HPDE6-E6E7 (cell line): Measurements from ENCODE around the gene NEGR1.

Experiments used
- DNase-seq: peaks from one replicate; pipeline ENCODE4 v3.0.0; 2011; ENCODE audit warnings: missing footprints; ENCODE audit errors: extremely low spot score

Gene NEGR1

DNA sequence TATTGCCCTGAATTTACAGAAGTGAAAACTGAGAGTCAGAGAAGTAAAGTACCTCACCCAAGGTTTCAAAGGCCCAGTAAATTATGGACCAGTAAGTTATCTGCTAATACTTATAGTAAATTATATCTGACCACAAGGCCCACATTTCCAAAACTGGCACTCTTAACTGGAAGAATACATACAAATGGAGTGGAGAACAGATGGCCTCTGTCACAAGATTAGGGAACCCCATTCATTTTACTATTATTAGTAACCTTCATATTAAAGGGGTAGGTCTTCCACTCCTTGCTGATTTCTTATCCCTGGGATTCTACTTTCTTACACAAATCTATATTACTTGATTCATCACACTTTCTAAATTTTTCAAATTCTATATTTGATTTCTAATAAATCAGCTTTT lies 588.8 kb downstream of the NEGR1 start:
- no peak for DNase-seq

- no peak for DNase-seq
These were observed 592.7 kb downstream of the NEGR1 start for GRCh38 chr1:71689635-71690034.

DNA sequence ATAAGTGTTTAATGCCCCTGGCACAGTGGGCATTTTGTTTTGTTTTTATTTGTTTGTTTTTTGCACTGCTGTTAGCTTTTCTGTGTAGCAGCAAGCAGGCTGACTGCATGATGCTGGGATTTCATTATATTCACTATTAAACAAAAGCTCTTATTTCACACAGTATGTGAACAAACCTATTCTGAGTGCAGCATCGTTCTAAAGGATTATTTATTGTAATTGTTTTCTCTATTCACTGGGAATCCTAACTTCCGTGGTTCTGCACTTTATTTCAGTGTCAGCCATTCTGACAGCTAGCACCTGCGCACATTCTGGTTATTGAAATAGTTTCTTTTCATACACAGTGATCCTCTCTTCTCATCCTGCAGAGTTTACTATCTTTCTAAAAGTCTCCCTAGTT lies 595.0 kb downstream of the NEGR1 start:
- DNase-seq: no peak

GRCh38 chr1:71676979-71677925 lies 605.1 kb downstream of the NEGR1 start:
- no peak for DNase-seq

DNA sequence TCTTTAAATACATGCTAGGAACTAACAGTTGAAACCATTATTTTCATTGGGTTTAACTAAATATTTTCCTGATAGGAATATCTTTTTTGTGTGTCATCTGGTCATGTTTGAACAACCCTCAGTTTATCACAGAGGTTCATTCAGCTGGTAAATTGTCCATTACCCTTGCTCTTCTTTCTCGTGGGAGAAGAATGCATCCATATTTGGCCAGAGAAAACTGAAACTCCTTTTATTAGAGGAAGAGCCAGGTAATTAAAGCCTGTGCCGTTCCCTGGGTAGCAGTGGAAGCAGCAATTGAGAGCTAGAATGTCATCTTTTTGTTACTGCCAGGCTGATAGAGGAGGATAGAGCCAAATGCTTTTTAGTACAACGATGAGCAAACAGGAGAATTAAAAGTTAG lies 614.3 kb downstream of the NEGR1 start:
- no peak for DNase-seq

- no peak for DNase-seq
These were observed 615.1 kb downstream of the NEGR1 start for GRCh38 chr1:71667216-71667615.

- no peak for DNase-seq
These were observed 615.7 kb downstream of the NEGR1 start for GRCh38 chr1:71666609-71667008.

DNA sequence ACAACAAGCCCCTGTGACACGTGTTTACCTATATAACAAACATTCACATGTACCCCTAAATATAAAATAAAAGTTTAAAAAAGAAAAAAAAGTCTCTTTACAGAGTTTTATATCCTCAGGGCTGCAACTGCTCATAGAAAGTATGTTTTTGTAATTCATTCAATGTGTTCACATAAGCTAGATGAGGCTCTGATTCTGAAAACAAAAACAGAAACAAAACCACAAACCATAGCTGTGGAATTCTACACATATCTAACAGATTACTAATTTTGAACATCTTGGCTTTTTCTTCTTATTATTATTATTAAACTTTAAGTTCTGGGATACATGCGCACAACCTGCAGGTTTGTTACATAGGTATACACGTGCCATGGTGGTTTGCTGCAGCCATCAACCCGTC lies 621.9 kb downstream of the NEGR1 start:
- no peak for DNase-seq

- DNase-seq: no peak
These were observed 624.3 kb downstream of the NEGR1 start for GRCh38 chr1:71657891-71658679.

DNA sequence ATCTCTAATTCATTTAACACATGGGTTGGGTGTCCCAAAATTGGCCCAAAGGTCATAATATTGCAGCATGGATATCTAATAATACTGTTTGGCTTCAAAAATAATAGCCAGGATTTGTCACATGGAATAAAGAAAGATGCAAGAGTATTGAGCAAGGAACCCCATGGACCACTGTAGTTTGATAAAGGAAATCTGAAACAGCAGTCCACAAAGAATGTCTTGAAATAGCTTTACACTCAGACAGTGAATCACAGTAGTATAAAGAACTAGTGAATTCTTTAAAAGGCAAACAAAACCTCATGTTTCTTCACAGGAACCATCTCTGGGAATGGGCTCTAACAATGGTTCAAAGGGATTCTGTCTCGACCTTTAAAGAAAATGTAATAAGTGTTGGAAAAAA lies 625.4 kb downstream of the NEGR1 start:
- no peak for DNase-seq

GRCh38 chr1:71655604-71656003 lies 626.7 kb downstream of the NEGR1 start:
- no peak for DNase-seq

DNA sequence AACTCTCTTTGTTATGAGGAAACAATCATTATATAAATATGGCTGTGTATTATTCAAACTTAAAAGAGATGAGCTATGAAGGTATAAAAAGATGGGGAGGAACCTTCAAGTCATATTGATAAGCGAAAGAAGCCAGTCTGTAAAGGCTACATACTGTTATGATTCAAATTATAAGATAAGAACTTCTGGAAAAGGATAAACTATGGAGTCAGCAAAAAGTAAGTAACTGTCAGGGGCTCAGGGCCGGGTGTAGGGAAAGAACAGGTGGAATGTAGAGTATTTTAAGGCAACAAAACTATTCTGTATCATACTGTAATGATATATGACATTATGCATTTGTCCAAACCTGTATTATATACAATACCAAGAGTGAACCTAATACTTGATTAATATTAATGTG lies 628.4 kb downstream of the NEGR1 start:
- DNase-seq: no peak

- no peak for DNase-seq
These were observed 631.1 kb downstream of the NEGR1 start for GRCh38 chr1:71651214-71651613.

DNA sequence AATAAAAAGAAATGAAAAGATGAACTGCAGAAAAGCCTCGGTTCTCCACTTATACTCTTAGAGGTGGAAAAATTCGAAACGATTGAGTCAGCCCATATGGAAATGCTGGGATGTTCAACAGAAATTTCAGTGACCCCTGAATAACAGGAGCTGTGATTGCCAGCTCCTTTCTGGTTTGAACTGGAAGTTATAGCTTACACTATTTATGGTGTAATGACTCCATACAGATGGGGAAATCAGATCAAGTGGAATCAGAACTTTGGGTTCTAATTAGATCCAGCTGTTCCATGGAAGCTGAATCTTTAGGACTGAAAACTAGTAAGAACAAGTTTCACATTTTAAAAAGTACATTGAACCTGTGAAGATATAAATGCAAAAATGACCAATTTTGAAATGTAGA lies 632.2 kb downstream of the NEGR1 start:
- DNase-seq: no peak

DNA sequence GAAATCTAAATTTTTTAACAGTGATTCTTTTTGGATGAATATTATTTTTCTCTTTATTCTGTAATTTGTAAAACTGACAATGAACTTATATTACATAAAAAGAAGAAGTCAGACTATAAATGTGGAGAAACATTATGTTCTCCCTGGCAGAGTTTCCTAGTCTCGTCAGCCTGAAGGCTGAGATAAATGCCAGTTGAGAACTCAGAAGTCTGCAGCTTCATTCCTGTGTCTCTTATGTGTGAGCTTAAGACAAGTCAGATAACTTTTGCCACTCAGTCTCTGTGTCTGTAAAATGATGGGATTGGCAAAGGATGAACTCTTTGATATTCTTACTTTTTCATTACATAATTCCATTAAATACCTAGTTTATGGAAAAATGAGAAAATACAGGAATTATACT lies 632.7 kb downstream of the NEGR1 start:
- DNase-seq: no peak

- DNase-seq: no peak
These were observed 634.6 kb downstream of the NEGR1 start for GRCh38 chr1:71647513-71648300.

DNA sequence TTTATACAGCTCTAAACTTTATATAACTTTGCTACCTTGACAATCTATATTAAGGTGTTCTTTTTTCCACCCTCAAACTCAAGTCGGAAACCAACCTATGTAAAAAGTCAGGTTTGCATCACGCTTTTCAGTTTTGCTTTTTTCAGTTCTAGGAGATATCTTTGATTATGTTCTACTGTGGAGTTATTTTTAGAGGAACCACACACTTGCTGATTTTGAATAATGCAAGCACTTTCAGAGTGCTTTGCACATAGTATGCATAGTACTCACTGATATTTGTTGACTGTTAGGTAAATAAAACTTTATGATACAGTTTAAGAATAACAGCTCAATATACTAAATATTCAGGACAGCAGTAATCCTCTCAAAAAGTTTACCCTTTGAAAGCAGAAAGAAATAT lies 637.3 kb downstream of the NEGR1 start:
- DNase-seq: no peak

DNA sequence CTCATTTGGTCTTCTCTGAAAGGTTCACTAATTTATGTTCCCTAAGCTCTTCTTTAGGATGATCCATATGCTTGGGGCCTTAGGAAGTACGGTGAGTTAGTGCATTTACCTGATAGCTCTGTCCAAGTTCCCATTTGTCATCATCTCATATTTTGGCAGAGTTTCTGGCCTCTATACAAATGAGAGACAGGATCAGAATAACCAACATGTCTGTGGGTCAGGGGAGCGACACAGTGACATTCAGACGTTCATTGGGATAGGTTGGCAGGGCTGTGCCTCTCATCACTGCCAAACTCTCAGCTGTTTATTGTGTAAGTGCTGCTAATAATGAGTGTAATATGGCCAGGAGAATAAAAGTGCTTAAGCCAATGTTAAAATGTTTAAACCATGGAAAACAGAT lies 640.4 kb downstream of the NEGR1 start:
- no peak for DNase-seq

DNA sequence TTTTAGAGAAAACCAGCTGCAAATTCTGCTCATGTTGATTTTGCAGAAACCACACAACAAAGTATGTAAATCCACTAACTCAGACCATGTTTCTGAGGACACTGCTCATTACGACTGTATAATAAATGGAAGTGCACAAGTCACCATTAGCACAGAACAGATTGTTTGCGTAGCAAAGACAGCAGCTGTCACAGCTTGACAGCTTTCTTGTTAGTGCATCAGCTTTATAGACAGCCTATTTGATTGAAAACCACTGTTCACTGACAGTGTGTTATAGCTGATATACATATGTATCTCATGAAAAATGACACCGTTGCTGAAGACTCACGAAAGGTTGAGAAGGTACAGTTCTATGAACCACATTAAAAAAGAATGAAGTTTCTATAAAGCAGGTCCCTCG lies 641.3 kb downstream of the NEGR1 start:
- no peak for DNase-seq

DNA sequence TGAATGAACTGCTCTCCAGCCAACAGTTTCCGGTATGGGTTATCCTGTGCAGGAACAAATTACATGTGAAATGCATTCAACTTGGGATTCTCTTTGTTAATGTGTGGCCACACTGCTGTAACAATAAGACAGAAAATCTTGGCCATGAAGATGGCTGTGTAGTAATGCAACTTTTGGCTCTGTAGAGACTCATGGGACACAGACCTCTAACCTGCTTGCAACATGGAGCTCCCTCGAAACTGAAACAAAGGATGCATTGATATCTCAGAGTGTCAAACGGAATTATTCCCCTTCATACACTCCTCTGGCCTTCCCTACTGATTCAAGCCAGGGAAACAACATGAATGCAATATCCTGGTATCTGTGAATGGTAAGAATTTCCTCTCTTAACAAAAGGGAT lies 642.2 kb downstream of the NEGR1 start:
- DNase-seq: no peak

DNA sequence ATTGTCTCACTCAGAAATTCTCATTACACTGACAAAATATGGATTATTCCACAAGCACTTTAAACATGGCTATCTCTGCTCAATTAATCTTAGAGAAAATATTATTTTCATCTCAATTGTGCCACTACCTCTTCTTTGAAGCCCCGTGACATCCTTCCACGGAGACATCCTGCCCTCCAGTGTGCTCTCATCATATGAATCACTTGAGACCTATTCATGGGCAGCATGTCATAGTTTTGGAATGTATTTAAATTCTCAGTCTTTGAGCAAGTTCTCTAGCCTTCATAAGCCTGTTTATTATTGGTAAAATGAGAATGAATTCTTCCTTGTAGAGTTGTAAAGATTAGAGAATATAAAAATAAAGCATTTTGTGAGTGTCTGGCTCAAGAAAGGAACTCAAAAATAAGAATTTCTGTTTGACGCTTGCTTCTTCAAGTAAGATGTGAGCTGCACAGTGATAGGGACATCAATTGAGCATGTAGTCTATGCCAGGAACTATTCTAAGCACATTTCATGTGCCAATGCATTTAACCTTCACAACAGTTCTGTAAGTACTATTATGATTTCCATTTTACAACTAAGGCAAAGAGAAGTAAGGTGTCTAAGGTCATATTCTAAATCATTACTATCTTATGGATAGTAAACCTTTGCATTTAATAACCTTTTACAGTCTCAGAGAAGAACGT lies 644.1 kb downstream of the NEGR1 start:
- no peak for DNase-seq

DNA sequence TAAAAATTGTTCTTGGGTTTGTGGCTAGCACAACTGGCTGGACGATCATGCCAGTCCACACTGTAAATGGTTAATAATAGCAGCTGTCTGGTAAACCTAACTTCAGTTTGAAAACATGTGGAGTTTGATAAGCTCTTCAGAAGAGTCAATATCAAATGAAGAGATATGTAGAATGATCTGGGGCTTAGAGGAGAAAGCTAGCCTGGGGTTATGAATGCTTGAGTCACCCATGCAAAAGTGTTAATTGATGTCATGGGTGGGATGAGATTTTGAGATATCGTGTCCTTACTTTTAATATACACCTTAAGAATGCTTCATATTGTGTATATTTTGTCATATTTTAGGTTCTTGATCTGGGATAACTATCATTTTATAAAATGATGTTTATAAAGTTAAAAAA lies 646.8 kb downstream of the NEGR1 start:
- DNase-seq: no peak
